PC-9 (cell line): Measurements from ENCODE around the gene PNPO. TPM values are rescaled to one million over a fixed set of nuclear protein-coding genes. Genes with fewer than 3 reads are reported as not detected.
"Not testable (repeated sequence)": the region's sequence is repeated elsewhere in the genome, so short reads cannot be mapped to it uniquely, and the experiment has no call there.

ENCODE experiments used
- BruUV-seq: library from RNA; stranded (reverse); fragments of 400-500 nt; replicated peaks from 2 replicates; lab custom pipeline; 2021; lab: Mats Ljungman, UMichigan
- CTCF ChIA-PET: fragments of 300-600 bp; sonication (Branson Sonifier 250); formaldehyde crosslinking; loops from one replicate; lab custom pipeline; 2022; ENCODE audit warnings: antibody characterized with exemption; lab: Charles Lee
- POLR2A ChIA-PET: fragments of 300-600 bp; sonication (Branson Sonifier 250); formaldehyde crosslinking; loops from one replicate; lab custom pipeline; 2022; ENCODE audit warnings: antibody characterized with exemption; ENCODE audit not compliant: unreplicated experiment; lab: Charles Lee
- DNase-seq, 2 experiments: peaks; one replicate each; pipeline versions ENCODE4 v3.0.0 to v3.0.0-alpha.2; 2015 to 2022; ENCODE audit warnings: mixed read lengths in 1 of 2
- H2AFZ ChIP-seq: fragments of 200-600 bp; sonication (generic); 2 replicates; pipeline ENCODE4 v1.8.1; 2017; ENCODE audit warnings: antibody characterized with exemption
- H3F3A ChIP-seq: fragments of 200-600 bp; sonication (generic); 2 replicates; pipeline ENCODE4 v1.8.1; 2017; ENCODE audit warnings: antibody characterized with exemption, mild to moderate bottlenecking, low read depth; ENCODE audit not compliant: insufficient read depth
- H3K27ac ChIP-seq: fragments of 200-600 bp; sonication (generic); 2 replicates; pipeline ENCODE4 v1.6.1; 2016; ENCODE audit warnings: mixed run types
- H3K27me3 ChIP-seq: fragments of 200-600 bp; sonication (generic); 2 replicates; pipeline ENCODE4 v1.6.1; 2016; ENCODE audit warnings: low read depth, mixed run types; ENCODE audit not compliant: insufficient read depth
- H3K36me3 ChIP-seq: fragments of 200-600 bp; sonication (generic); 2 replicates; pipeline ENCODE4 v1.6.1; 2016; ENCODE audit warnings: low read depth, mixed run types
- H3K4me1 ChIP-seq: fragments of 200-600 bp; sonication (generic); replicated peaks from 2 replicates; pipeline ENCODE4 v1.6.1; 2016; ENCODE audit warnings: mixed run types; ENCODE audit not compliant: insufficient read depth
- H3K4me2 ChIP-seq: fragments of 200-600 bp; sonication (generic); 2 replicates; pipeline ENCODE4 v1.6.1; 2017; ENCODE audit warnings: mixed run types
- H3K4me3 ChIP-seq: fragments of 200-600 bp; sonication (generic); 2 replicates; pipeline ENCODE4 v1.6.1; 2016; ENCODE audit warnings: mixed run types
- H3K79me2 ChIP-seq: fragments of 200-600 bp; sonication (generic); 2 replicates; pipeline ENCODE4 v1.6.1; 2017; ENCODE audit warnings: low read depth, mixed run types
- H3K9me2 ChIP-seq: fragments of 200-600 bp; sonication (generic); 2 replicates; pipeline ENCODE4 v1.8.1; 2017; ENCODE audit warnings: mild to moderate bottlenecking; ENCODE audit not compliant: insufficient read depth
- H3K9me3 ChIP-seq: fragments of 200-600 bp; sonication (generic); 2 replicates; pipeline ENCODE4 v1.8.1; 2016; ENCODE audit warnings: low read depth; ENCODE audit not compliant: insufficient read depth
- H4K20me1 ChIP-seq: fragments of 200-600 bp; sonication (generic); 2 replicates; pipeline ENCODE4 v1.8.1; 2017; ENCODE audit not compliant: insufficient read depth
- EZH2 ChIP-seq: fragments of 200-600 bp; sonication (generic); IDR thresholded peaks from 2 replicates; pipeline ENCODE4 v1.8.0; 2017; ENCODE audit warnings: antibody characterized with exemption, low read depth
- intact Hi-C: fragments of 100-400 bp; cut with micrococcal nuclease; formaldehyde crosslinking; loops from one replicate; pipeline ENCODE4 v1.10.0; 2022; ENCODE audit not compliant: unreplicated experiment
- total RNA-seq: library from RNA; stranded (reverse); gene quantifications from 2 replicates; pipeline ENCODE4 v1.2.3, GENCODE V29; 2021
- TF ChIP-seq, protein P1 (sequence below): fragments of 200-600 bp; sonication (generic); conservative IDR thresholded peaks from 2 replicates; pipeline ENCODE4 v1.6.1; 2017; ENCODE audit warnings: mixed run types, antibody characterized with exemption, mild to moderate bottlenecking, moderate library complexity

The PNPO gene
- total RNA-seq, 1 experiment from 2014 or later: 40.2 TPM

- Histone ChIP-seq H3K9me3 (no peaks in the 10 kb centered on the region), H3K4me2 (no peak overlapping the region), H3F3A (0 out of 2 replicates have a peak, but pooled peaks cover 8% of the 10 kb centered on the region), H3K27ac (no peak overlapping the region), H3K36me3 (no peaks in the 10 kb centered on the region), H4K20me1 (no peaks in the 10 kb centered on the region; the same call in 1 of the 2 replicates), H3K27me3 (no peaks in the 10 kb centered on the region), H3K4me3 (no peak overlapping the region), H3K4me1 (no peaks in the 10 kb centered on the region), H2AFZ (no peak overlapping the region), H3K9me2 (no peaks in the 10 kb centered on the region), H3K79me2 (no peaks in the 10 kb centered on the region)
- ChIA-PET CTCF (no interaction called here), POLR2A (no interaction called here)
- TF ChIP-seq, protein P1, sequence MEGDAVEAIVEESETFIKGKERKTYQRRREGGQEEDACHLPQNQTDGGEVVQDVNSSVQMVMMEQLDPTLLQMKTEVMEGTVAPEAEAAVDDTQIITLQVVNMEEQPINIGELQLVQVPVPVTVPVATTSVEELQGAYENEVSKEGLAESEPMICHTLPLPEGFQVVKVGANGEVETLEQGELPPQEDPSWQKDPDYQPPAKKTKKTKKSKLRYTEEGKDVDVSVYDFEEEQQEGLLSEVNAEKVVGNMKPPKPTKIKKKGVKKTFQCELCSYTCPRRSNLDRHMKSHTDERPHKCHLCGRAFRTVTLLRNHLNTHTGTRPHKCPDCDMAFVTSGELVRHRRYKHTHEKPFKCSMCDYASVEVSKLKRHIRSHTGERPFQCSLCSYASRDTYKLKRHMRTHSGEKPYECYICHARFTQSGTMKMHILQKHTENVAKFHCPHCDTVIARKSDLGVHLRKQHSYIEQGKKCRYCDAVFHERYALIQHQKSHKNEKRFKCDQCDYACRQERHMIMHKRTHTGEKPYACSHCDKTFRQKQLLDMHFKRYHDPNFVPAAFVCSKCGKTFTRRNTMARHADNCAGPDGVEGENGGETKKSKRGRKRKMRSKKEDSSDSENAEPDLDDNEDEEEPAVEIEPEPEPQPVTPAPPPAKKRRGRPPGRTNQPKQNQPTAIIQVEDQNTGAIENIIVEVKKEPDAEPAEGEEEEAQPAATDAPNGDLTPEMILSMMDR: no peak
- no peak for TF ChIP-seq EZH2
- DNase-seq: no peak
- no TSS peak for BruUV-seq
- intact Hi-C loops: no loop called here
Measured at GRCh38 chr17:47918991-47919390, 22.4 kb upstream of the PNPO start.

- H3K4me1 ChIP-seq, H3K9me3 ChIP-seq, H4K20me1 ChIP-seq, H3K79me2 ChIP-seq, intact Hi-C loops, BruUV-seq, H3F3A ChIP-seq, H3K36me3 ChIP-seq, DNase-seq, H3K4me2 ChIP-seq, H3K9me2 ChIP-seq, H3K27me3 ChIP-seq, H3K27ac ChIP-seq, H3K4me3 ChIP-seq, H2AFZ ChIP-seq: not testable (repeated sequence)
- ChIA-PET POLR2A (interaction anchor here (0.7 kb wide), 1 partner anchor 75 kb away, joined by 11 read pairs; no protein-coding TSS in a partner anchor), CTCF (interaction anchor here (0.5 to 0.6 kb wide), 2 partner anchors 21 to 86 kb away, joined by 3 to 4 read pairs; no protein-coding TSS in a partner anchor)
Measured at GRCh38 chr17:47919889-47920288, 21.5 kb upstream of the PNPO start.

DNA sequence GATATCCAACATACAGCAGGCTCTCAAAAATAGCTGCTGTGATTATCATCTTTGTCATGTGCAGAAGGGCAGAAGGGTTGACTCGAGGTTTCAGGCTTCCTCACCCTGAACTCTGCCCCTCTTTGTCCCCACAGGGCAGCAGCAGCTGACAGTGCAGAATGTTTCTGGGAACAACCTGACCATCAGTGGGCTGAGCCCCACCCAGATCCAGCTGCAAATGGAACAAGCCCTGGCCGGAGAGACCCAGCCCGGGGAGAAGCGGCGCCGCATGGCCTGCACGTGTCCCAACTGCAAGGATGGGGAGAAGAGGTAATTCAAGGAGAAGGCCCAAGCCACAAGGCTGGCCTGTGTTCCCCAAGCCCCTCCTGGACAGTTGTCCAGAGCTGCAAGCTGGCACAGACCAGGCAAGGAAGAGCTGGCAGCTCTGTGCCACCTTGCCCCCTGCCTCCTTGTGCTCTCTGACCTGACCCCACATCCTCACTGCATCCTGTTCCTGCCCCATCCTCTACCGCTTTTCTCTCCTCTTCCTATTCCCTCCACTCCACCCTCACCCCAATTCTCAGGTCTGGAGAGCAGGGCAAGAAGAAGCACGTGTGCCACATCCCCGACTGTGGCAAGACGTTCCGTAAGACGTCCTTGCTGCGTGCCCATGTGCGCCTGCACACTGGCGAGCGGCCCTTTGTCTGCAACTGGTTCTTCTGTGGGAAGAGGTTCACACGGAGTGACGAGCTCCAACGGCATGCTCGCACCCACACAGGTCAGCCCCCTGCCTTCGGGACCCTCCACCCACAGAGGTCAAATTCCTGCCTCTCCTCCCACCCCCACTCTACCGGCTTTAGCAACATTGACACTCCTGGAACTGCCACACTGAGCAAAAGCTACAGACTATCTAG, 16.3 kb upstream of the PNPO start:
- H3K36me3 ChIP-seq: no peaks in the 10 kb centered on the region
- POLR2A ChIA-PET: no interaction called here
- BruUV-seq: no TSS peak
- no peaks in the 10 kb centered on the region for H3K27me3 ChIP-seq
- H3F3A ChIP-seq: peaks cover under 1% of the 10 kb centered on the region
- no peaks in the 10 kb centered on the region for H3K79me2 ChIP-seq
- CTCF ChIA-PET: interaction anchor here (0.6 kb wide), 1 partner anchor 14 kb away, joined by 3 read pairs; no protein-coding TSS in a partner anchor
- H3K9me3 ChIP-seq: no peaks in the 10 kb centered on the region
- H3K4me3 ChIP-seq: no peak overlapping the region
- no peaks in the 10 kb centered on the region for H3K9me2 ChIP-seq
- intact Hi-C loops: no loop called here
- no peak overlapping the region for H3K4me2 ChIP-seq
- no peak for DNase-seq
- no peaks in the 10 kb centered on the region for H3K4me1 ChIP-seq
- no peak overlapping the region for H3K27ac ChIP-seq
- no peaks in the 10 kb centered on the region; the same call in 1 of the 2 replicates for H4K20me1 ChIP-seq
- no peak for TF ChIP-seq EZH2
- TF ChIP-seq, protein P1: no peak
- no peak overlapping the region for H2AFZ ChIP-seq
